Neural cell (in vitro differentiated cells): ENCODE data around the gene TPSAB1. TPM values are rescaled to one million over a fixed set of nuclear protein-coding genes. Genes with fewer than 3 reads are reported as not detected.

Experiments
- H2AFZ ChIP-seq: fragments of 200-600, 300-800 bp; sonication (generic), shearing (Covaris generic); 2 replicates; pipeline ENCODE4 v1.6.0; 2014; ENCODE audit warnings: low read depth, mild to moderate bottlenecking, antibody characterized with exemption, low read length, moderate library complexity
- H3F3A ChIP-seq: fragments of 200-600 bp; shearing (Covaris generic); 2 replicates; pipeline ENCODE4 v1.6.1; 2016; ENCODE audit warnings: mild to moderate bottlenecking, moderate library complexity, mixed read lengths, antibody characterized with exemption, low read length; ENCODE audit not compliant: insufficient read depth, poor library complexity, severe bottlenecking
- H3K27ac ChIP-seq: fragments of 200-600, 300-800 bp; sonication (generic), shearing (Covaris generic); 2 replicates; pipeline ENCODE4 v1.5.1; 2014; ENCODE audit warnings: mild to moderate bottlenecking, low read length, moderate library complexity
- H3K27me3 ChIP-seq: fragments of 300-800, 200-600 bp; sonication (generic), shearing (Covaris generic); 2 replicates; pipeline ENCODE4 v1.6.0; 2014; ENCODE audit warnings: mild to moderate bottlenecking, low read depth, low read length, moderate library complexity; ENCODE audit not compliant: insufficient read depth
- H3K36me3 ChIP-seq: fragments of 300-800, 200-600 bp; sonication (generic), shearing (Covaris generic); 2 replicates; pipeline ENCODE4 v1.5.1; 2014; ENCODE audit warnings: mild to moderate bottlenecking, antibody characterized with exemption, low read length, moderate library complexity; ENCODE audit not compliant: insufficient read depth
- H3K4me2 ChIP-seq: fragments of 300-800, 200-600 bp; sonication (generic), shearing (Covaris generic); 2 replicates; pipeline ENCODE4 v1.6.0; 2014; ENCODE audit warnings: mild to moderate bottlenecking, low read length
- H3K4me3 ChIP-seq: fragments of 300-800, 200-600 bp; sonication (generic), shearing (Covaris generic); 2 replicates; pipeline ENCODE4 v1.5.1; 2014; ENCODE audit warnings: mild to moderate bottlenecking, low read length, moderate library complexity
- H3K79me2 ChIP-seq: fragments of 200-600 bp; shearing (Covaris generic); replicated peaks from 2 replicates; pipeline ENCODE4 v1.6.0; 2014; ENCODE audit warnings: mild to moderate bottlenecking, low read length, moderate library complexity; ENCODE audit not compliant: insufficient read depth
- H3K9ac ChIP-seq: fragments of 300-800, 200-600 bp; sonication (generic), shearing (Covaris generic); 2 replicates; pipeline ENCODE4 v1.6.1; 2016; ENCODE audit warnings: mild to moderate bottlenecking, low read length, mixed read lengths
- H3K9me2 ChIP-seq: fragments of 200-600 bp; shearing (Covaris generic); 2 replicates; pipeline ENCODE4 v1.6.1; 2016; ENCODE audit warnings: mild to moderate bottlenecking, low read length, mixed read lengths; ENCODE audit not compliant: insufficient read depth
- H3K9me3 ChIP-seq: fragments of 200-600, 300-800 bp; sonication (generic), shearing (Covaris generic); 2 replicates; pipeline ENCODE4 v1.6.1; 2016; ENCODE audit warnings: mild to moderate bottlenecking, mixed run types, low read length, moderate library complexity, mixed read lengths
- H4K20me1 ChIP-seq: fragments of 200-600 bp; shearing (Covaris generic); 2 replicates; pipeline ENCODE4 v1.6.1; 2016; ENCODE audit warnings: mild to moderate bottlenecking, mixed run types; ENCODE audit not compliant: insufficient read depth
- EP300 ChIP-seq: fragments of 450-650 bp; conservative IDR thresholded peaks from 2 replicates; pipeline ENCODE4 v1.6.1; 2014; ENCODE audit warnings: antibody characterized with exemption, mild to moderate bottlenecking, moderate library complexity; ENCODE audit not compliant: poor library complexity, severe bottlenecking
- EZH2 ChIP-seq: fragments of 200-600, 300-800 bp; shearing (Covaris generic), sonication (generic); IDR thresholded peaks from 2 replicates; pipeline ENCODE4 v1.6.1; 2014; ENCODE audit warnings: antibody characterized with exemption, low read length, borderline replicate concordance, mild to moderate bottlenecking; ENCODE audit not compliant: insufficient read depth, poor library complexity, severe bottlenecking
- POLR2AphosphoS5 ChIP-seq: IDR thresholded peaks from 2 replicates; pipeline ENCODE4 v1.6.1; 2012
- RAD21 ChIP-seq: fragments of 450-650 bp; conservative IDR thresholded peaks from 2 replicates; pipeline ENCODE4 v1.6.1; 2014; ENCODE audit warnings: antibody characterized with exemption, mild to moderate bottlenecking, moderate library complexity
- SMC3 ChIP-seq: fragments of 450-650 bp; conservative IDR thresholded peaks from 2 replicates; pipeline ENCODE4 v1.6.1; 2014; ENCODE audit warnings: antibody characterized with exemption, mild to moderate bottlenecking, moderate library complexity; ENCODE audit not compliant: poor library complexity
- TAF1 ChIP-seq: IDR thresholded peaks from 2 replicates; pipeline ENCODE4 v1.6.1; 2012; ENCODE audit warnings: low read depth
- polyA plus RNA-seq: library from polyadenylated mRNA; depleted of rRNA; stranded (reverse); fragments of >200 nt; gene quantifications from 2 replicates; pipeline ENCODE4 v1.2.3, GENCODE V29; 2014
- TF ChIP-seq, protein P1 (sequence below): fragments of 450-650 bp; IDR thresholded peaks from 2 replicates; pipeline ENCODE4 v1.5.1; 2014; ENCODE audit warnings: antibody characterized with exemption, mild to moderate bottlenecking, moderate library complexity; ENCODE audit not compliant: poor library complexity, severe bottlenecking
- TF ChIP-seq, protein P2 (sequence below): IDR thresholded peaks from 2 replicates; pipeline ENCODE4 v1.6.1; 2012; ENCODE audit warnings: borderline replicate concordance

Gene TPSAB1
- polyA plus RNA-seq, 1 donor from 2014 or later = not detected

DNA sequence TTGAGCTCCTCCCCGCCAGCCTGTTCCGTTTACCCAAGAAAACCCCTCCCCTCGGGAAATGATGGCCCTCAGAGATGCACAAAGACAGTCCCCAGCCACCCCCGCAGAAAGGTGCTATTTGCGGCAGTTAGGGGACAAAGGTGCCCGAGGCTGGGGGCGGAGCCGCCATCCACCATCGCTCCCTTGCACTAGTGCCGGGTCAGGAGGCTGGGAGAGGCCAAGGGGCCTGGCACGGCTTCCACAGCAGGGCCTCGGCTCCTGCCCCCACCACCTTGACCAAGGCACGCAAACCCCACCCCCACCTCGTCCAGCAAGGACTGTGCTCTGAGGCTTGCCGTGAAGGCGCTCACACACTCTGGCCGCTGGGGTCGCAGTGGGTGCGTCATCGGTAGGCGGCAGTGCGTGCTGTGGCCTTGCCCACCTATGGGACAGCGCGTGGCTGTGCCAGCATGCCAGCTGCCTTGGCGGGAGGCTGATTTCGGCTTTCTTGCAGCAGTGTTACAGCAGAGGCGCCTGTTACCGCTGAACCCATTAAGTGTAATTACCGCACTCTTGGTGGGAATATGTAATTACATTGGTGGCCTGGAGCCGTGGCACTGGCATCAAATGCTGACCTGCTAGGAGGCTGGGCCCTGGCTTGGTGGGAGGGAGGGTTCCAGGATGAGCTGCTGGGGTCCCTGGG lies 47.2 kb upstream of the TPSAB1 start:
- Histone ChIP-seq H3K9me2 (no peaks in the 10 kb centered on the region), H3K9ac (no peak overlapping the region), H3K36me3 (no peaks in the 10 kb centered on the region), H2AFZ (no peak overlapping the region), H3K79me2 (no peaks in the 10 kb centered on the region), H3K4me3 (no peak overlapping the region), H3F3A (no peaks in the 10 kb centered on the region), H3K27ac (no peak overlapping the region), H3K4me2 (no peak overlapping the region), H4K20me1 (no peaks in the 10 kb centered on the region), H3K27me3 (no peaks in the 10 kb centered on the region), H3K9me3 (no peaks in the 10 kb centered on the region)
- TF ChIP-seq POLR2AphosphoS5 = no peak
- TF ChIP-seq, protein P1, sequence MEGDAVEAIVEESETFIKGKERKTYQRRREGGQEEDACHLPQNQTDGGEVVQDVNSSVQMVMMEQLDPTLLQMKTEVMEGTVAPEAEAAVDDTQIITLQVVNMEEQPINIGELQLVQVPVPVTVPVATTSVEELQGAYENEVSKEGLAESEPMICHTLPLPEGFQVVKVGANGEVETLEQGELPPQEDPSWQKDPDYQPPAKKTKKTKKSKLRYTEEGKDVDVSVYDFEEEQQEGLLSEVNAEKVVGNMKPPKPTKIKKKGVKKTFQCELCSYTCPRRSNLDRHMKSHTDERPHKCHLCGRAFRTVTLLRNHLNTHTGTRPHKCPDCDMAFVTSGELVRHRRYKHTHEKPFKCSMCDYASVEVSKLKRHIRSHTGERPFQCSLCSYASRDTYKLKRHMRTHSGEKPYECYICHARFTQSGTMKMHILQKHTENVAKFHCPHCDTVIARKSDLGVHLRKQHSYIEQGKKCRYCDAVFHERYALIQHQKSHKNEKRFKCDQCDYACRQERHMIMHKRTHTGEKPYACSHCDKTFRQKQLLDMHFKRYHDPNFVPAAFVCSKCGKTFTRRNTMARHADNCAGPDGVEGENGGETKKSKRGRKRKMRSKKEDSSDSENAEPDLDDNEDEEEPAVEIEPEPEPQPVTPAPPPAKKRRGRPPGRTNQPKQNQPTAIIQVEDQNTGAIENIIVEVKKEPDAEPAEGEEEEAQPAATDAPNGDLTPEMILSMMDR = no peak
- TF ChIP-seq EP300 = no peak
- TF ChIP-seq SMC3 = no peak
- TF ChIP-seq RAD21 = no peak
- TF ChIP-seq TAF1 = no peak
- TF ChIP-seq, protein P2, sequence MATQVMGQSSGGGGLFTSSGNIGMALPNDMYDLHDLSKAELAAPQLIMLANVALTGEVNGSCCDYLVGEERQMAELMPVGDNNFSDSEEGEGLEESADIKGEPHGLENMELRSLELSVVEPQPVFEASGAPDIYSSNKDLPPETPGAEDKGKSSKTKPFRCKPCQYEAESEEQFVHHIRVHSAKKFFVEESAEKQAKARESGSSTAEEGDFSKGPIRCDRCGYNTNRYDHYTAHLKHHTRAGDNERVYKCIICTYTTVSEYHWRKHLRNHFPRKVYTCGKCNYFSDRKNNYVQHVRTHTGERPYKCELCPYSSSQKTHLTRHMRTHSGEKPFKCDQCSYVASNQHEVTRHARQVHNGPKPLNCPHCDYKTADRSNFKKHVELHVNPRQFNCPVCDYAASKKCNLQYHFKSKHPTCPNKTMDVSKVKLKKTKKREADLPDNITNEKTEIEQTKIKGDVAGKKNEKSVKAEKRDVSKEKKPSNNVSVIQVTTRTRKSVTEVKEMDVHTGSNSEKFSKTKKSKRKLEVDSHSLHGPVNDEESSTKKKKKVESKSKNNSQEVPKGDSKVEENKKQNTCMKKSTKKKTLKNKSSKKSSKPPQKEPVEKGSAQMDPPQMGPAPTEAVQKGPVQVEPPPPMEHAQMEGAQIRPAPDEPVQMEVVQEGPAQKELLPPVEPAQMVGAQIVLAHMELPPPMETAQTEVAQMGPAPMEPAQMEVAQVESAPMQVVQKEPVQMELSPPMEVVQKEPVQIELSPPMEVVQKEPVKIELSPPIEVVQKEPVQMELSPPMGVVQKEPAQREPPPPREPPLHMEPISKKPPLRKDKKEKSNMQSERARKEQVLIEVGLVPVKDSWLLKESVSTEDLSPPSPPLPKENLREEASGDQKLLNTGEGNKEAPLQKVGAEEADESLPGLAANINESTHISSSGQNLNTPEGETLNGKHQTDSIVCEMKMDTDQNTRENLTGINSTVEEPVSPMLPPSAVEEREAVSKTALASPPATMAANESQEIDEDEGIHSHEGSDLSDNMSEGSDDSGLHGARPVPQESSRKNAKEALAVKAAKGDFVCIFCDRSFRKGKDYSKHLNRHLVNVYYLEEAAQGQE = no peak

DNA sequence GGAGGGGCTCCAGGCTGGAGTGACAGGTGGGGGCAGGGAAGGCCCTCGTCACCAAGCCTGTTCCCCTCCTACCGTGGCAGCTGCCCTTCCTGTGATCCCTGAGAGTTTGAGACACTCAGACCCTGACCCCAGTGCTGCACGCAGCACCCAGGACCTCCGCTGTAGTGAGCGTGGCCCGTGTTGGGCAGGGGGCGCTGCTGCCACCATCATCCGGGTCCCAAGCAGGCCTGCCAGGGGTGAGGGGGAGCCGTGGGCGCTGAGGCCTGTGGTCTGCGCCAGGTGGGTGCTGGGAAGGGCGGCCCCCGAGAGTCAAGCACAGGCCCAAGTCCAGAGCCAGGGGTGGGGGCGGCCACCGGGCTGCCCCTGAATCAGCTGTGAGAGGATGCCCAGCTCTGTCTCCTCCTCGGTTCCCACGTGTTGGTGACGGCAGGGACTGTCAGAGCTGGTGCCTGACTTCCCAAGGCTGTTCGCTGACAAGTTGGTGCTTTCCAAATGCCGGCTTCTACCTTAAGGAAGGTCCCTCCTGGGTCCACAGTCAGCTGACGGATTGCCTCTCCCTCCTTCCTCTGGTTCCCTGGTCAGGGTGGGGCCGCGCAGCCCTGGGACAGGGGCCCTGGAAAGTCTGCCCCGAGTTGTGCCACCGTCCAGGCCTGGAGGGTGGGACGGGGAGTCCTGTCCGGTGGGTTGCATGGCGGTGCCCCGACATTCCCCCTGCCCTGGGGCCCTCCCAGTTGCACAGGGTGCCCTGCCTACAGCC lies 46.5 kb upstream of the TPSAB1 start:
- no peak for TF ChIP-seq SMC3
- no peak for TF ChIP-seq EP300
- TF ChIP-seq, protein P2 = no peak
- no peak for TF ChIP-seq EZH2
- TF ChIP-seq, protein P1 = no peak
- no peak for TF ChIP-seq POLR2AphosphoS5
- no peak for TF ChIP-seq TAF1
- TF ChIP-seq RAD21 = no peak
- H3F3A ChIP-seq = no peaks in the 10 kb centered on the region
- no peak overlapping the region for H3K27ac ChIP-seq
- no peaks in the 10 kb centered on the region for H3K79me2 ChIP-seq
- H2AFZ ChIP-seq = no peak overlapping the region
- no peak overlapping the region for H3K4me3 ChIP-seq
- no peak overlapping the region for H3K9ac ChIP-seq
- H3K9me2 ChIP-seq = no peaks in the 10 kb centered on the region
- H3K9me3 ChIP-seq = no peaks in the 10 kb centered on the region
- H3K27me3 ChIP-seq = no peaks in the 10 kb centered on the region
- H4K20me1 ChIP-seq = no peaks in the 10 kb centered on the region
- H3K4me2 ChIP-seq = no peak overlapping the region
- H3K36me3 ChIP-seq = no peaks in the 10 kb centered on the region
